ENCODE data around the gene OBSCN.

DNA sequence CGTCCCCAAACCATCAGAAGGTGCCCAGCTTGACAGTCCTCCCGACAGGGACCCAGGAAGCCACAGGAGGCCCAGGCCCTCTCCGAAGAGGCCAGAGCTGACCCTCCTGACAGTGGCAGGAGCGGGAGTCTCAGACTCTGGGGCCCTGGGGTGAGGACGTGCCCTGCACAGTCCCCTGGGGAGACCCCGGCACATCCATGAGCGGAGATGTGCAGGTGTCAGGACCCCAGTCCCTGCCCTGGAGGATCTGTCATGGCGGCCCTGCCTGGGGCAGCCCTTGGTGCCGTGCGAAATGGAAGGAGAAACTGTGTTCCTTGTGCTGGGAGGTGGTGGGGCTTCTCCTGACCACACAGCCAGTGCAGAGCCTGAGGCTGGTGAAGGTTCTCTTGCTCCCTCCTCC is 55.8 kb downstream of the OBSCN start:
- TF ChIP-seq, protein P1, sequence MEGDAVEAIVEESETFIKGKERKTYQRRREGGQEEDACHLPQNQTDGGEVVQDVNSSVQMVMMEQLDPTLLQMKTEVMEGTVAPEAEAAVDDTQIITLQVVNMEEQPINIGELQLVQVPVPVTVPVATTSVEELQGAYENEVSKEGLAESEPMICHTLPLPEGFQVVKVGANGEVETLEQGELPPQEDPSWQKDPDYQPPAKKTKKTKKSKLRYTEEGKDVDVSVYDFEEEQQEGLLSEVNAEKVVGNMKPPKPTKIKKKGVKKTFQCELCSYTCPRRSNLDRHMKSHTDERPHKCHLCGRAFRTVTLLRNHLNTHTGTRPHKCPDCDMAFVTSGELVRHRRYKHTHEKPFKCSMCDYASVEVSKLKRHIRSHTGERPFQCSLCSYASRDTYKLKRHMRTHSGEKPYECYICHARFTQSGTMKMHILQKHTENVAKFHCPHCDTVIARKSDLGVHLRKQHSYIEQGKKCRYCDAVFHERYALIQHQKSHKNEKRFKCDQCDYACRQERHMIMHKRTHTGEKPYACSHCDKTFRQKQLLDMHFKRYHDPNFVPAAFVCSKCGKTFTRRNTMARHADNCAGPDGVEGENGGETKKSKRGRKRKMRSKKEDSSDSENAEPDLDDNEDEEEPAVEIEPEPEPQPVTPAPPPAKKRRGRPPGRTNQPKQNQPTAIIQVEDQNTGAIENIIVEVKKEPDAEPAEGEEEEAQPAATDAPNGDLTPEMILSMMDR (IDR thresholded peaks at IDR 0.05): no peak
- TF ChIP-seq POLR2A (IDR thresholded peaks at IDR 0.05): no peak

All from heart left ventricle (tissue), 13 donors.